ENCODE results near the gene SGSM2. TPM values are rescaled to one million over a fixed set of nuclear protein-coding genes. Genes with fewer than 3 reads are reported as not detected.

SGSM2 gene
- total RNA-seq, 1 experiment from 2014 or later = 47.2 TPM

- no peaks in the 10 kb centered on the region for H3K27me3 ChIP-seq (ENCODE audit: low read length)
- peaks cover 16% of the 10 kb centered on the region; the same call in 1 of the 2 replicates for H4K20me1 ChIP-seq (ENCODE audit: low read length)
- H3K9me3 ChIP-seq (ENCODE audit: low read length) = no peaks in the 10 kb centered on the region
- peak; percentile 68 for DNase-seq
- H3K36me3 ChIP-seq (ENCODE audit: low read depth, low read length) = no peaks in the 10 kb centered on the region
- intact Hi-C loops (cut with micrococcal nuclease) = no loop called here
- peaks cover 3% of the 10 kb centered on the region for H3F3A ChIP-seq (ENCODE audit: low read length, unreplicated experiment)
- peak overlapping the region; percentile 100 for H3K9ac ChIP-seq (ENCODE audit: low read length)
- TF ChIP-seq EZH2phosphoT487 (IDR thresholded peaks at IDR 0.05; ENCODE audit: borderline replicate concordance, low read length) (no peak), CTCF (conservative IDR thresholded peaks at IDR 0.05; ENCODE audit: low read depth, low read length) (no peak), EZH2 (IDR thresholded peaks at IDR 0.05; ENCODE audit: low read length, unreplicated experiment) (no peak)
- H3K4me1 ChIP-seq (ENCODE audit: insufficient read depth, low read length) = peaks cover 51% of the 10 kb centered on the region
- no TSS peak for BruUV-seq (replicated peaks)
- CTCF ChIA-PET = no interaction called here
- H3K27ac ChIP-seq (ENCODE audit: low read length) = peak overlapping the region; percentile 95
- H2AFZ ChIP-seq (ENCODE audit: low read length) = no peak overlapping the region
- peaks cover 57% of the 10 kb centered on the region for H3K79me2 ChIP-seq (ENCODE audit: low read length)
- H3K4me3 ChIP-seq (ENCODE audit: low read length) = peak overlapping the region; percentile 98
- peak overlapping the region; percentile 100 for H3K4me2 ChIP-seq (ENCODE audit: low read length)
- ATAC-seq = peak; percentile 13; the same call in 1 of the 2 replicates
- POLR2A ChIA-PET (ENCODE audit: unreplicated experiment) = interaction anchor here (0.7 to 1.0 kb wide), 2 partner anchors 16 to 194 kb away, joined by 6 read pairs; no protein-coding TSS in a partner anchor
- H3K9me2 ChIP-seq (replicated peaks; ENCODE audit: low read length) = no peaks in the 10 kb centered on the region
Observed at GRCh38 chr17:2398655-2399571, 61.6 kb downstream of the SGSM2 start.

GRCh38 chr17:2399572-2400473 is 62.5 kb downstream of the SGSM2 start:
- H2AFZ ChIP-seq (ENCODE audit: low read length) = 0 out of 2 replicates have a peak overlapping the region, but pooled peaks have one; percentile 46
- no peaks in the 10 kb centered on the region for H3K9me3 ChIP-seq (ENCODE audit: low read length)
- ChIA-PET POLR2A (ENCODE audit: unreplicated experiment) (interaction anchor here (0.6 to 1.0 kb wide), 3 partner anchors 17 to 571 kb away, joined by 3 to 6 read pairs (median 6); no protein-coding TSS in a partner anchor), CTCF (no interaction called here)
- TSS peak; percentile 44 for BruUV-seq (replicated peaks)
- DNase-seq (peak; percentile 93), ATAC-seq (peak; percentile 44)
- no peaks in the 10 kb centered on the region for H3K9me2 ChIP-seq (replicated peaks; ENCODE audit: low read length)
- H3K4me3 ChIP-seq (ENCODE audit: low read length) = peak overlapping the region; percentile 98
- H3F3A ChIP-seq (ENCODE audit: low read length, unreplicated experiment) = peaks cover 3% of the 10 kb centered on the region
- H4K20me1 ChIP-seq (ENCODE audit: low read length) = peaks cover 16% of the 10 kb centered on the region; the same call in 1 of the 2 replicates
- H3K4me1 ChIP-seq (ENCODE audit: insufficient read depth, low read length) = peaks cover 52% of the 10 kb centered on the region
- peak overlapping the region; percentile 95 for H3K27ac ChIP-seq (ENCODE audit: low read length)
- no peaks in the 10 kb centered on the region for H3K27me3 ChIP-seq (ENCODE audit: low read length)
- H3K36me3 ChIP-seq (ENCODE audit: low read depth, low read length) = no peaks in the 10 kb centered on the region
- intact Hi-C loops (cut with micrococcal nuclease) = loop anchor here (2.0 kb wide), 1 partner anchor 41 kb away; no protein-coding TSS in a partner anchor
- H3K4me2 ChIP-seq (ENCODE audit: low read length) = peak overlapping the region; percentile 100
- peak overlapping the region; percentile 100 for H3K9ac ChIP-seq (ENCODE audit: low read length)
- H3K79me2 ChIP-seq (ENCODE audit: low read length) = peaks cover 51% of the 10 kb centered on the region
- TF ChIP-seq CTCF (conservative IDR thresholded peaks at IDR 0.05; ENCODE audit: low read depth, low read length) (no peak), EZH2phosphoT487 (IDR thresholded peaks at IDR 0.05; ENCODE audit: borderline replicate concordance, low read length) (peak; percentile 81)
